IMR-90 (cell line): ENCODE measurements around the gene CCDC71. TPM values are rescaled to one million over a fixed set of nuclear protein-coding genes. Genes with fewer than 3 reads are reported as not detected.

Source experiments
- ATAC-seq: fragments of 200-7000 bp; cut with Tn5 transposase; 2 replicates; pipeline ENCODE4 v1.9.1; 2020; ENCODE audit warnings: low read depth, mild to moderate bottlenecking, moderate library complexity
- BruUV-seq: library from RNA; stranded (reverse); fragments of 400-500 nt; replicated peaks from 2 replicates; lab custom pipeline; 2021; lab: Mats Ljungman, UMichigan
- CTCF ChIA-PET: fragments of 300-600 bp; formaldehyde crosslinking; extraction: SDS; loops from one replicate; lab custom pipeline; 2021; ENCODE audit warnings: antibody characterized with exemption; lab: Yijun Ruan, JAX
- POLR2A ChIA-PET: fragments of 300-600 bp; sonication (Branson Sonifier 250); formaldehyde crosslinking; loops from one replicate; lab custom pipeline; 2022; ENCODE audit warnings: antibody characterized with exemption; ENCODE audit not compliant: unreplicated experiment; lab: Charles Lee
- DNase-seq: peaks from one replicate; pipeline ENCODE4 v3.0.0; 2013
- H2AFZ ChIP-seq: replicated peaks from 2 replicates; pipeline ENCODE3; 2013; ENCODE audit warnings: low read length, mild to moderate bottlenecking; ENCODE audit not compliant: poor library complexity
- H2AK5ac ChIP-seq: 2 replicates; pipeline ENCODE4 v1.6.1; 2013; ENCODE audit warnings: low read depth, low read length, inconsistent platforms
- H2AK9ac ChIP-seq: replicated peaks from 2 replicates; pipeline ENCODE3; 2013; ENCODE audit warnings: mild to moderate bottlenecking, low read depth, low read length, moderate library complexity; ENCODE audit not compliant: poor library complexity
- H2BK120ac ChIP-seq: 2 replicates; pipeline ENCODE4 v1.6.1; 2013; ENCODE audit warnings: low read depth, low read length, inconsistent platforms
- H2BK15ac ChIP-seq: 3 replicates; pipeline ENCODE4 v1.6.1; 2013; ENCODE audit warnings: low read depth, low read length, inconsistent platforms
- H2BK20ac ChIP-seq: 2 replicates; pipeline ENCODE4 v1.6.1; 2013; ENCODE audit warnings: low read depth, mild to moderate bottlenecking, inconsistent platforms, low read length, moderate library complexity
- H2BK5ac ChIP-seq: 2 replicates; pipeline ENCODE4 v1.6.1; 2013; ENCODE audit warnings: mild to moderate bottlenecking, low read depth, low read length, inconsistent platforms; ENCODE audit not compliant: poor library complexity, severe bottlenecking
- H3K14ac ChIP-seq: replicated peaks from 2 replicates; pipeline ENCODE4 v1.6.1; 2013; ENCODE audit warnings: low read depth, low read length, inconsistent platforms
- H3K18ac ChIP-seq: 2 replicates; pipeline ENCODE4 v1.6.1; 2013; ENCODE audit warnings: low read depth, low read length, control low read depth
- H3K23ac ChIP-seq: 2 replicates; pipeline ENCODE4 v1.6.1; 2013; ENCODE audit warnings: low read depth, low read length, inconsistent platforms
- H3K27ac ChIP-seq: 2 replicates; pipeline ENCODE4 v1.5.1; 2013; ENCODE audit warnings: mild to moderate bottlenecking, control low read depth, low read length; ENCODE audit not compliant: insufficient read depth
- H3K27me3 ChIP-seq: 2 replicates; pipeline ENCODE4 v1.6.1; 2013; ENCODE audit warnings: low read length; ENCODE audit not compliant: control insufficient read depth, insufficient read depth
- H3K36me3 ChIP-seq: 2 replicates; pipeline ENCODE4 v1.6.1; 2013; ENCODE audit warnings: low read length, mixed read lengths; ENCODE audit not compliant: control insufficient read depth, insufficient read depth
- H3K4ac ChIP-seq: 2 replicates; pipeline ENCODE4 v1.6.1; 2013; ENCODE audit warnings: low read depth, low read length, inconsistent platforms
- H3K4me1 ChIP-seq: 2 replicates; pipeline ENCODE4 v1.6.1; 2013; ENCODE audit warnings: low read length, mixed read lengths; ENCODE audit not compliant: control insufficient read depth, insufficient read depth
- H3K4me2 ChIP-seq: 2 replicates; pipeline ENCODE4 v1.6.1; 2013; ENCODE audit warnings: low read depth, mild to moderate bottlenecking, control low read depth, low read length, moderate library complexity
- H3K4me3 ChIP-seq: 2 replicates; pipeline ENCODE4 v1.5.1; 2013; ENCODE audit warnings: low read depth, mild to moderate bottlenecking, control low read depth, low read length, moderate library complexity; ENCODE audit not compliant: insufficient read depth
- H3K56ac ChIP-seq: 2 replicates; pipeline ENCODE4 v1.6.1; 2013; ENCODE audit warnings: low read length, inconsistent platforms; ENCODE audit not compliant: insufficient read depth; ENCODE audit errors: extremely low read depth
- H3K79me1 ChIP-seq, 2 experiments: 2 replicates each; pipeline ENCODE4 v1.6.1; 2013; ENCODE audit warnings: low read length in 2 of 2, inconsistent platforms in 1 of 2, low read depth in 1 of 2
- H3K9ac ChIP-seq: 2 replicates; pipeline ENCODE4 v1.6.1; 2013; ENCODE audit warnings: low read depth, low read length, control low read depth
- H3K9me1 ChIP-seq: 2 replicates; pipeline ENCODE4 v1.6.1; 2013; ENCODE audit warnings: low read length, inconsistent platforms; ENCODE audit not compliant: insufficient read depth
- H3K9me3 ChIP-seq: 2 replicates; pipeline ENCODE4 v1.6.1; 2013; ENCODE audit warnings: low read length; ENCODE audit not compliant: control insufficient read depth, insufficient read depth
- H4K20me1 ChIP-seq: 2 replicates; pipeline ENCODE4 v1.6.1; 2013; ENCODE audit warnings: low read length, inconsistent platforms; ENCODE audit not compliant: insufficient read depth
- H4K5ac ChIP-seq: 2 replicates; pipeline ENCODE4 v1.6.1; 2013; ENCODE audit warnings: mild to moderate bottlenecking, low read depth, low read length, control low read depth
- H4K8ac ChIP-seq, 2 experiments: 2 replicates each; pipeline ENCODE4 v1.6.1; 2013; ENCODE audit warnings: low read depth in 2 of 2, low read length in 2 of 2, control low read depth in 1 of 2, inconsistent platforms in 1 of 2
- H4K91ac ChIP-seq: 2 replicates; pipeline ENCODE4 v1.6.1; 2013; ENCODE audit warnings: low read depth, low read length, inconsistent platforms; ENCODE audit not compliant: insufficient read depth
- BHLHE40 ChIP-seq: fragments of 150-350 bp; IDR thresholded peaks from 2 replicates; pipeline ENCODE4 v1.6.1; 2016; ENCODE audit warnings: mild to moderate bottlenecking, low read depth, low read length
- CEBPB ChIP-seq: IDR thresholded peaks from 2 replicates; pipeline ENCODE4 v1.6.1; 2012; ENCODE audit warnings: low read depth, low read length, improper control_type of control experiment
- CHD1 ChIP-seq: IDR thresholded peaks from 2 replicates; pipeline ENCODE4 v1.6.1; 2012; ENCODE audit warnings: low read depth, low read length, improper control_type of control experiment
- ELK1 ChIP-seq: fragments of 150-350 bp; IDR thresholded peaks from 2 replicates; pipeline ENCODE4 v1.6.1; 2016; ENCODE audit warnings: low read depth, mild to moderate bottlenecking, low read length, moderate library complexity, borderline replicate concordance
- FOS ChIP-seq: fragments of 150-350 bp; IDR thresholded peaks from 2 replicates; pipeline ENCODE4 v1.6.1; 2016; ENCODE audit warnings: low read depth, low read length
- MAFK ChIP-seq: IDR thresholded peaks from 2 replicates; pipeline ENCODE4 v1.6.1; 2012; ENCODE audit warnings: low read depth, low read length, improper control_type of control experiment
- MAZ ChIP-seq: IDR thresholded peaks from 2 replicates; pipeline ENCODE4 v1.6.1; 2012; ENCODE audit warnings: low read depth, mild to moderate bottlenecking, low read length, improper control_type of control experiment, moderate library complexity, borderline replicate concordance
- MXI1 ChIP-seq: IDR thresholded peaks from 2 replicates; pipeline ENCODE4 v1.6.1; 2012; ENCODE audit warnings: low read depth, mild to moderate bottlenecking, low read length, moderate library complexity, borderline replicate concordance
- NFE2L2 ChIP-seq: fragments of 150-350 bp; IDR thresholded peaks from 2 replicates; pipeline ENCODE4 v1.6.1; 2016; ENCODE audit warnings: low read depth, mild to moderate bottlenecking, low read length
- POLR2A ChIP-seq: IDR thresholded peaks from 2 replicates; pipeline ENCODE4 v1.6.1; 2012; ENCODE audit warnings: mild to moderate bottlenecking, low read depth, low read length
- RAD21 ChIP-seq: IDR thresholded peaks from 2 replicates; pipeline ENCODE4 v1.6.1; 2012; ENCODE audit warnings: low read length, improper control_type of control experiment
- RCOR1 ChIP-seq: IDR thresholded peaks from 2 replicates; pipeline ENCODE4 v1.6.1; 2012; ENCODE audit warnings: mild to moderate bottlenecking, low read length, improper control_type of control experiment; ENCODE audit not compliant: insufficient replicate concordance
- RFX5 ChIP-seq: IDR thresholded peaks from 2 replicates; pipeline ENCODE4 v1.8.0; 2012; ENCODE audit warnings: low read depth, mild to moderate bottlenecking, low read length, moderate library complexity
- SMC3 ChIP-seq: fragments of 150-350 bp; IDR thresholded peaks from 2 replicates; pipeline ENCODE4 v1.6.1; 2016; ENCODE audit warnings: low read depth, mild to moderate bottlenecking, antibody characterized with exemption, low read length, moderate library complexity
- WGBS, 2 experiments: methylation state at CpG; one replicate each; pipeline versions ENCODE4 v1.1.5 to v1.1.7; 2013; ENCODE audit warnings: missing lambda C conversion rate in 2 of 2; ENCODE audit not compliant: insufficient read length in 1 of 2; ENCODE audit errors: extremely low coverage in 2 of 2; 5-methylcytosine and 5-hydroxymethylcytosine counted together
- dilution Hi-C: fragments of 300-500 bp; cut with HindIII; formaldehyde crosslinking; loops from one replicate; pipeline ENCODE4 v1.14.3; 2018; ENCODE audit warnings: low sequenced_read_pairs; ENCODE audit not compliant: unreplicated experiment
- in situ Hi-C: fragments of 300-500 bp; cut with MboI; formaldehyde crosslinking; loops from 3 replicates; pipeline ENCODE4 v1.14.3; 2019; ENCODE audit warnings: low sequenced_read_pairs, inconsistent platforms, mixed read lengths
- intact Hi-C: fragments of 100-400 bp; cut with micrococcal nuclease; formaldehyde crosslinking; loops from 2 replicates; pipeline ENCODE4 v1.10.0; 2022
- polyA plus RNA-seq, 3 experiments: library from polyadenylated mRNA; depleted of rRNA; stranded (reverse); fragments of >200 nt; gene quantifications; 2 replicates each; pipeline ENCODE4 v1.2.3, GENCODE V29; 2012; ENCODE audit warnings: low replicate concordance in 1 of 3
- total RNA-seq: library from RNA; depleted of rRNA; stranded (reverse); fragments of >200 nt; gene quantifications from 2 replicates; pipeline ENCODE4 v1.2.3, GENCODE V29; 2012
- TF ChIP-seq, protein P1 (sequence below): conservative IDR thresholded peaks from 2 replicates; pipeline ENCODE4 v1.5.1; 2012; ENCODE audit warnings: mild to moderate bottlenecking, low read depth, low read length, improper control_type of control experiment
- TF ChIP-seq, protein P2 (sequence below): fragments of 150-350 bp; IDR thresholded peaks from 2 replicates; pipeline ENCODE4 v1.6.1; 2017; ENCODE audit warnings: mild to moderate bottlenecking, antibody characterized with exemption, low read length, low read depth

CCDC71 gene
- total and polyA plus RNA-seq, 2 of the 4 experiments (the other 2 are of a cell fraction): 29.4 to 35.9 TPM

- Histone ChIP-seq H4K91ac (no peak overlapping the region), H2AK9ac (no peak overlapping the region), H3K79me1 (no peaks in the 10 kb centered on the region), H4K5ac (no peak overlapping the region), H4K8ac (no peak overlapping the region), H4K20me1 (no peaks in the 10 kb centered on the region), H2BK20ac (no peak overlapping the region), H3K9ac (no peak overlapping the region), H3K56ac (no peak overlapping the region), H3K9me1 (no peaks in the 10 kb centered on the region), H2BK15ac (no peak overlapping the region), H3K9me3 (peaks cover 5% of the 10 kb centered on the region), H3K14ac (no peak overlapping the region), H3K23ac (no peak overlapping the region), H2AK5ac (no peak overlapping the region), H3K4me3 (no peak overlapping the region), H2AFZ (no peak overlapping the region), H2BK5ac (no peak overlapping the region), H3K4me1 (0 out of 2 replicates have a peak, but pooled peaks cover 4% of the 10 kb centered on the region), H3K27ac (no peak overlapping the region), H3K4ac (no peak overlapping the region), H3K4me2 (no peak overlapping the region), H3K27me3 (no peaks in the 10 kb centered on the region), H3K36me3 (no peaks in the 10 kb centered on the region), H3K18ac (no peak overlapping the region), H2BK120ac (no peak overlapping the region)
- ChIA-PET POLR2A (no interaction called here), CTCF (interaction anchor here (0.5 kb wide), 1 partner anchor 466 kb away, joined by 4 read pairs; no protein-coding TSS in a partner anchor)
- TF ChIP-seq RCOR1 (no peak), NFE2L2 (no peak), MAZ (no peak), MAFK (no peak), CHD1 (no peak), FOS (no peak), POLR2A (no peak), CEBPB (no peak), MXI1 (no peak), RAD21 (no peak), SMC3 (no peak), RFX5 (no peak), BHLHE40 (no peak), ELK1 (no peak)
- TF ChIP-seq, protein P1, sequence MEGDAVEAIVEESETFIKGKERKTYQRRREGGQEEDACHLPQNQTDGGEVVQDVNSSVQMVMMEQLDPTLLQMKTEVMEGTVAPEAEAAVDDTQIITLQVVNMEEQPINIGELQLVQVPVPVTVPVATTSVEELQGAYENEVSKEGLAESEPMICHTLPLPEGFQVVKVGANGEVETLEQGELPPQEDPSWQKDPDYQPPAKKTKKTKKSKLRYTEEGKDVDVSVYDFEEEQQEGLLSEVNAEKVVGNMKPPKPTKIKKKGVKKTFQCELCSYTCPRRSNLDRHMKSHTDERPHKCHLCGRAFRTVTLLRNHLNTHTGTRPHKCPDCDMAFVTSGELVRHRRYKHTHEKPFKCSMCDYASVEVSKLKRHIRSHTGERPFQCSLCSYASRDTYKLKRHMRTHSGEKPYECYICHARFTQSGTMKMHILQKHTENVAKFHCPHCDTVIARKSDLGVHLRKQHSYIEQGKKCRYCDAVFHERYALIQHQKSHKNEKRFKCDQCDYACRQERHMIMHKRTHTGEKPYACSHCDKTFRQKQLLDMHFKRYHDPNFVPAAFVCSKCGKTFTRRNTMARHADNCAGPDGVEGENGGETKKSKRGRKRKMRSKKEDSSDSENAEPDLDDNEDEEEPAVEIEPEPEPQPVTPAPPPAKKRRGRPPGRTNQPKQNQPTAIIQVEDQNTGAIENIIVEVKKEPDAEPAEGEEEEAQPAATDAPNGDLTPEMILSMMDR: no peak
- TF ChIP-seq, protein P2, sequence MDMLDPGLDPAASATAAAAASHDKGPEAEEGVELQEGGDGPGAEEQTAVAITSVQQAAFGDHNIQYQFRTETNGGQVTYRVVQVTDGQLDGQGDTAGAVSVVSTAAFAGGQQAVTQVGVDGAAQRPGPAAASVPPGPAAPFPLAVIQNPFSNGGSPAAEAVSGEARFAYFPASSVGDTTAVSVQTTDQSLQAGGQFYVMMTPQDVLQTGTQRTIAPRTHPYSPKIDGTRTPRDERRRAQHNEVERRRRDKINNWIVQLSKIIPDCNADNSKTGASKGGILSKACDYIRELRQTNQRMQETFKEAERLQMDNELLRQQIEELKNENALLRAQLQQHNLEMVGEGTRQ: no peak
- intact Hi-C loops: no loop called here
- in situ Hi-C loops: no loop called here
- DNase-seq (no peak), ATAC-seq (no peak)
- dilution Hi-C loops: no loop called here
- WGBS, 2 experiments: 60% methylated on average over 2 of the region's 2 CpGs; no CpG with 5 or more reads in 1 of the 2 experiments
- no TSS peak for BruUV-seq
Measured at GRCh38 chr3:49213998-49214397, 47.9 kb upstream of the CCDC71 start.
